Uterus (tissue), 4 donors: ENCODE data around the gene TSTD2. TPM values are rescaled to one million over a fixed set of nuclear protein-coding genes. Genes with fewer than 3 reads are reported as not detected.

Experiments
- DNase-seq, 2 donors: peaks; one replicate each; pipeline ENCODE4 v3.0.0-alpha.2; 2019 to 2020
- H3K27ac ChIP-seq, 2 donors: fragments of 200-600 bp; sonication (generic); 1 replicate in 1 of 2; 2 replicates in 1 of 2; pipeline ENCODE4 v1.5.1; 2016 to 2018
- H3K27me3 ChIP-seq, 2 donors: fragments of 200-600 bp; sonication (generic); one replicate each; pipeline ENCODE4 v1.5.1; 2018 to 2019; ENCODE audit warnings: control low read depth in 1 of 2
- H3K36me3 ChIP-seq, 2 donors: fragments of 200-600 bp; sonication (generic); one replicate each; pipeline ENCODE4 v1.5.1; 2019; ENCODE audit warnings: control low read depth in 1 of 2
- H3K4me1 ChIP-seq, 2 donors: fragments of 200-600 bp; sonication (generic); one replicate each; pipeline ENCODE4 v1.5.1; 2018 to 2019; ENCODE audit warnings: control low read depth in 1 of 2
- H3K4me3 ChIP-seq, 2 donors: fragments of 200-600 bp; sonication (generic); 1 replicate in 1 of 2; 2 replicates in 1 of 2; pipeline ENCODE4 v1.5.1; 2018 to 2019; ENCODE audit warnings: mild to moderate bottlenecking in 1 of 2
- H3K9me3 ChIP-seq, 2 donors: fragments of 200-600 bp; sonication (generic); one replicate each; pipeline ENCODE4 v1.5.1; 2019; ENCODE audit warnings: control low read depth in 1 of 2
- POLR2A ChIP-seq, 2 donors: fragments of 450-650 bp; IDR thresholded peaks; one replicate each; pipeline ENCODE4 v1.6.1; 2016; ENCODE audit warnings: antibody characterized with exemption in 2 of 2, mild to moderate bottlenecking in 1 of 2, moderate library complexity in 1 of 2
- intact Hi-C: fragments of 100-400 bp; cut with DNase I; formaldehyde crosslinking; loops from one replicate; pipeline ENCODE4 v1.15.1; 2023; ENCODE audit warnings: low total_unique reads
- total RNA-seq, 4 donors: library from RNA; depleted of rRNA in 3 of 4; stranded (reverse); fragments of >200 nt in 3 of 4; gene quantifications; one replicate each; pipeline versions ENCODE4 v1.1.0 to v1.2.4, GENCODE V29; 2014 to 2023
- TF ChIP-seq, protein P1 (sequence below), 4 experiments: fragments of 200-600 bp in 2 of 4; fragments of 450-650 bp in 2 of 4; sonication (generic) in 2 of 4; IDR thresholded peaks; one replicate each; pipeline ENCODE4 v1.5.1; 2016 to 2019; ENCODE audit warnings: antibody characterized with exemption in 4 of 4, mild to moderate bottlenecking in 2 of 4, moderate library complexity in 1 of 4
- donor health status: DM: yes; HTN: yes; CAD: no.

Gene TSTD2
- total RNA-seq, 4 donors from 2014 or later: 9.0 to 35.8 (median 28.2) TPM

DNA sequence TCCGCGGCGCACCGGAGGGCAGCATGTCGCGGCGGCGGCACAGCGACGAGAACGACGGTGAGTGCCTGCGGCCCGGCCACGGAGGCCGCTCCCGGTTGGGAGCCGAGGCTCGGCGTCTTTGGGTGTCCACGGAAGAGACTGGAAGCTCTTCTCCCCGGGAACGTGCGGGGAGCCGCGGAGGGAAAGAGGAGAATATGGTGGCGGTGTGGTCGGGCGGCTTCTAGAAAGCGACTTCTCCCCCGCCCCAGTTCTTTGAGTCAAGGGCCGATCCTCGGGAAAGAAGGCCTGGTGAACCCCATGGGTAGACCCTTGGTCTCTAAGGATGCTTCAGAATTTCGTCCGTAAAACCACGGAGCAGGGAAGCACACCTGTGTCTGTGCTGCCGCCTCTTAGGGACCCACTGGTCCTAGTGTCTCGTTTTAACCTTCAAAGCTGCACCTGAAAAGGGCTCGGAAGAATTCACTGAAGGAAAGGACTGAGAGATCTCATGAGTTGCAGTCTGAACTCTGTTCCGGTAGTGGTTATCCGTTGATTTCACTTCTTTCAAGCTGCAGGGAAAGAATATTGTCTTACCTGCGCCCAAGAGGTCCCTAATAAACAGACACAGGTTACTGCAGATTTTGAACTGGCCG, 807 bp upstream of the TSTD2 start:
- DNase-seq: no peak
- peak overlapping the region; percentile 96 to 99 for H3K27ac ChIP-seq
- H3K36me3 ChIP-seq: no peaks in the 10 kb centered on the region
- H3K27me3 ChIP-seq: no peaks in the 10 kb centered on the region
- intact Hi-C loops: no loop called here
- peak overlapping the region; percentile 87 to 99 for H3K4me3 ChIP-seq
- H3K4me1 ChIP-seq: peaks cover 7% of the 10 kb centered on the region in 2 donors
- H3K9me3 ChIP-seq: no peaks in the 10 kb centered on the region
- TF ChIP-seq, protein P1, sequence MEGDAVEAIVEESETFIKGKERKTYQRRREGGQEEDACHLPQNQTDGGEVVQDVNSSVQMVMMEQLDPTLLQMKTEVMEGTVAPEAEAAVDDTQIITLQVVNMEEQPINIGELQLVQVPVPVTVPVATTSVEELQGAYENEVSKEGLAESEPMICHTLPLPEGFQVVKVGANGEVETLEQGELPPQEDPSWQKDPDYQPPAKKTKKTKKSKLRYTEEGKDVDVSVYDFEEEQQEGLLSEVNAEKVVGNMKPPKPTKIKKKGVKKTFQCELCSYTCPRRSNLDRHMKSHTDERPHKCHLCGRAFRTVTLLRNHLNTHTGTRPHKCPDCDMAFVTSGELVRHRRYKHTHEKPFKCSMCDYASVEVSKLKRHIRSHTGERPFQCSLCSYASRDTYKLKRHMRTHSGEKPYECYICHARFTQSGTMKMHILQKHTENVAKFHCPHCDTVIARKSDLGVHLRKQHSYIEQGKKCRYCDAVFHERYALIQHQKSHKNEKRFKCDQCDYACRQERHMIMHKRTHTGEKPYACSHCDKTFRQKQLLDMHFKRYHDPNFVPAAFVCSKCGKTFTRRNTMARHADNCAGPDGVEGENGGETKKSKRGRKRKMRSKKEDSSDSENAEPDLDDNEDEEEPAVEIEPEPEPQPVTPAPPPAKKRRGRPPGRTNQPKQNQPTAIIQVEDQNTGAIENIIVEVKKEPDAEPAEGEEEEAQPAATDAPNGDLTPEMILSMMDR (IDR thresholded peaks at IDR 0.05): no peak
- no peak for TF ChIP-seq POLR2A (IDR thresholded peaks at IDR 0.05)

DNA sequence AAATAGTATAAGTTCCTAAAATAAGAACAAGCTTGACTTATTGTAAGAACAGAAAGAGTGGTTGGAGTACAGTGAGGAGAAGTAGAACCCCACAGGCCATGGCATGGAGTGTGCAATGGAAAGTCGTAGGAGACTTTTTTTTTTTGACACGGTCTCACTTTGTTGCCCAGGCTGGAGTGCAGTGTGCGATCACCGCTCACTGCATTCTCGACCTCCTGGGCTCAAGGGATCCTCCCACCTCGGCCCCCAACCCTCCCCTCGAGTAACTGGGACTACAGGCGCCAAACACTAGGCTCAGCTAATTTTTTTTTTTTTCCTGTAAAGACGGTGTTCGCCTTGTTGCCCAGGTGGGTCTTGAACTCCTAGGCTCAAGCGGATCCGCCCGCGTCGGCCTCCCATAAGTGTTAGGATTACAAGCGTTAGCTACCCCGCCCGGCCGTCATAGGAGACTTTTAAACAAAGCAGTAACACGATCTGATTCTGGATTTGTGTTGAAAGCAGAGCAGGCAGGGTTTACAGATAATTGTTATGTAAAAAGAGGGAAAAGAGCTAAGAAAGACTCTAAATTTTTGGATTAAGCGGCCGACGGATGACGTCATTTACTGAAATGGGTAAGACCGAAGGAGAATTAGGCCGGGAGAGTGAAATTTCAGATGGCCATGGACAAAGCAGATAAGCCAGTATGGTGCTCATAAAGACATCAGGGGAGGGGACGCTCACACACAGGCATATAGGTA, 752 bp downstream of the TSTD2 start:
- no peaks in the 10 kb centered on the region for H3K9me3 ChIP-seq
- H3K4me3 ChIP-seq: peak overlapping the region; percentile 87 to 99
- peak overlapping the region; percentile 96 to 99 for H3K27ac ChIP-seq
- TF ChIP-seq, protein P1 (IDR thresholded peaks at IDR 0.05): no peak
- TF ChIP-seq POLR2A (IDR thresholded peaks at IDR 0.05): no peak
- H3K36me3 ChIP-seq: no peaks in the 10 kb centered on the region
- DNase-seq: peak; percentile 56 to 71
- no peaks in the 10 kb centered on the region for H3K27me3 ChIP-seq
- intact Hi-C loops: no loop called here
- H3K4me1 ChIP-seq: peaks cover 7% of the 10 kb centered on the region in 2 donors

DNA sequence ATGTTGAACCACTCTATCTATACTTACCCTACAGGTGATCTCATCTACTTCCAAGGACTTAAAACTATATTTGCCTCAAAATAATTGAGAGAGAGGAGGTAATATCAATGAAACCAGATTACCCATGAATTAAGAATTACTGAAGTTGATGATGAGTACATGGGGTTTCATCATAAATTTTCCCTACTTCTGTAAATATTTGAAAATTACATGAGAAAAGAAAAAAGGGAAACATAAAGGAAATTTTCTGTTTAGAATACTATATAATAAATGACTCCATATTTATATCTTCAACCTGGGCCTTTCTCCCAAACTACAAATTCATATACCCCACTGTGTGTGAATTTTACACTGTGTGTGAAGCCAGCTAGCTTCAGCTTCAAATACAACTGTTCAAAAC, 2.6 kb downstream of the TSTD2 start:
- no peak overlapping the region for H3K27ac ChIP-seq

DNA sequence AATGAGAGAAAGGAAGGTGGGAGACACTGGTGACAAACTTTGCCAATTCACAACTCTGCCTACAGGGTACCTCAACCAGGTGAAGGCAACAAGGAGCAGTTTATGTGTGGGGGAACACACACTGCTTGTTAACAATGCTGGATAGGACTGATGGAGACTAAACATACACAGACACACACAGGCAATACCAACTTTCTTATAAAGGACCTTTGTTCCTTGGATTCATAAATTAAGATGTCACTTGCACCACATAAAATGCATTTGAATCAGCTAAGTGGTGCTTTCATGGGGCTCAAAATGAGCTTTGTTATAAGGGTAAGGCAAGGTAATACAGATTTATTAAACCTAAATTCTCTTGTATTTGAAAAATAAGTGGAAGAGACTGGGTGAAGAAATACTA, 4.0 kb downstream of the TSTD2 start:
- H3K27ac ChIP-seq: no peak overlapping the region

More for the DNA sequence above, 2.6 kb downstream of the TSTD2 start:
- TF ChIP-seq, protein P1 (IDR thresholded peaks at IDR 0.05): no peak
- no peak for TF ChIP-seq POLR2A (IDR thresholded peaks at IDR 0.05)
- Histone ChIP-seq H3K9me3 (no peaks in the 10 kb centered on the region), H3K27me3 (no peaks in the 10 kb centered on the region), H3K4me3 (no peak overlapping the region), H3K36me3 (no peaks in the 10 kb centered on the region), H3K4me1 (peaks cover 7% of the 10 kb centered on the region in 2 donors)
- intact Hi-C loops: no loop called here
- no peak for DNase-seq

More for the DNA sequence above, 4.0 kb downstream of the TSTD2 start:
- Histone ChIP-seq H3K27me3 (no peaks in the 10 kb centered on the region), H3K36me3 (no peaks in the 10 kb centered on the region), H3K9me3 (no peaks in the 10 kb centered on the region), H3K4me1 (peaks cover 7% of the 10 kb centered on the region in 2 donors), H3K4me3 (no peak overlapping the region)
- no peak for TF ChIP-seq POLR2A (IDR thresholded peaks at IDR 0.05)
- TF ChIP-seq, protein P1 (IDR thresholded peaks at IDR 0.05): no peak
- intact Hi-C loops: no loop called here
- no peak for DNase-seq
